Ascending aorta (tissue), 2 donors: ENCODE measurements around the gene CCM2. TPM values are rescaled to one million over a fixed set of nuclear protein-coding genes. Genes with fewer than 3 reads are reported as not detected.

Experiments
- DNase-seq, 2 donors: peaks; one replicate each; pipeline ENCODE4 v3.0.0-alpha.2; 2019; ENCODE audit warnings: low spot score in 2 of 2
- H3K27ac ChIP-seq, 2 donors: fragments of 200-600 bp; sonication (generic); one replicate each; pipeline ENCODE4 v1.5.1; 2016 to 2017; ENCODE audit warnings: mild to moderate bottlenecking in 1 of 2
- H3K27me3 ChIP-seq: fragments of 200-600 bp; sonication (generic); one replicate; pipeline ENCODE4 v1.5.1; 2017
- H3K36me3 ChIP-seq, 2 donors: fragments of 200-600 bp; sonication (generic); one replicate each; pipeline ENCODE4 v1.5.1; 2016
- H3K4me1 ChIP-seq, 2 donors: fragments of 200-600 bp; sonication (generic); one replicate each; pipeline ENCODE4 v1.5.1; 2016 to 2017; ENCODE audit warnings: mild to moderate bottlenecking in 1 of 2
- H3K4me3 ChIP-seq, 2 donors: fragments of 200-600 bp; sonication (generic); one replicate each; pipeline ENCODE4 v1.5.1; 2016 to 2017; ENCODE audit warnings: mild to moderate bottlenecking in 1 of 2
- H3K9me3 ChIP-seq, 2 donors: fragments of 200-600 bp; sonication (generic); one replicate each; pipeline ENCODE4 v1.5.1; 2016
- intact Hi-C: fragments of 100-400 bp; cut with DNase I; formaldehyde crosslinking; loops from one replicate; pipeline ENCODE4 v1.15.1; 2023
- total RNA-seq: library from RNA; depleted of rRNA; stranded (reverse); fragments of >200 nt; gene quantifications from one replicate; pipeline ENCODE4 v1.1.0, GENCODE V29; 2016
- TF ChIP-seq, protein P1 (sequence below), 3 experiments: fragments of 200-600 bp in 2 of 3; fragments of 450-650 bp in 1 of 3; sonication (generic) in 2 of 3; IDR thresholded peaks; one replicate each; pipeline ENCODE4 v1.5.1; 2016 to 2019; ENCODE audit warnings: antibody characterized with exemption in 3 of 3, mild to moderate bottlenecking in 1 of 3, moderate library complexity in 1 of 3

CCM2 gene
- total RNA-seq, 1 donor from 2014 or later = 61.5 TPM

DNA sequence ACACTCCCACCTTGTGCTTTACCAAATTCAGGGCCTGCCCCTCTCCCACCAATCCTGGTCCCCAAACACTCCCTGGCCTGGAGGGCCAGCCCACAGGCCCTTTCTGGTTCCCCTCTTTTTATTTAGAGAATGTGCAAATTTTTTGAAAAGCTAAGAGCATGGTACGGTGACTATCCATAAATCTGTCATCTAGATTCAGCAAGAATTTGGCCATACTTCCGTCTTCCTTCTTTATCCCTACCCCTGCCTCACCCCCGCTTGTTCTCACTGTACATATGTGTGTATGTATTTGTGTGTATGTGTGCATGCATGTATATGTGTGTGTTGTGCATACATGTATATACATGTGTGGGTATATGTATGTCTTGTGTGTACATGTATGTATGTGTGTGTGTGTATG is 119.5 kb downstream of the CCM2 start:
- intact Hi-C loops = loop anchor here (10.0 kb wide), 1 partner anchor 545 kb away; the partner anchor contains the start of gene DDX56
- H3K27ac ChIP-seq = no peak overlapping the region
- no peaks in the 10 kb centered on the region for H3K9me3 ChIP-seq
- DNase-seq = no peak
- TF ChIP-seq, protein P1, sequence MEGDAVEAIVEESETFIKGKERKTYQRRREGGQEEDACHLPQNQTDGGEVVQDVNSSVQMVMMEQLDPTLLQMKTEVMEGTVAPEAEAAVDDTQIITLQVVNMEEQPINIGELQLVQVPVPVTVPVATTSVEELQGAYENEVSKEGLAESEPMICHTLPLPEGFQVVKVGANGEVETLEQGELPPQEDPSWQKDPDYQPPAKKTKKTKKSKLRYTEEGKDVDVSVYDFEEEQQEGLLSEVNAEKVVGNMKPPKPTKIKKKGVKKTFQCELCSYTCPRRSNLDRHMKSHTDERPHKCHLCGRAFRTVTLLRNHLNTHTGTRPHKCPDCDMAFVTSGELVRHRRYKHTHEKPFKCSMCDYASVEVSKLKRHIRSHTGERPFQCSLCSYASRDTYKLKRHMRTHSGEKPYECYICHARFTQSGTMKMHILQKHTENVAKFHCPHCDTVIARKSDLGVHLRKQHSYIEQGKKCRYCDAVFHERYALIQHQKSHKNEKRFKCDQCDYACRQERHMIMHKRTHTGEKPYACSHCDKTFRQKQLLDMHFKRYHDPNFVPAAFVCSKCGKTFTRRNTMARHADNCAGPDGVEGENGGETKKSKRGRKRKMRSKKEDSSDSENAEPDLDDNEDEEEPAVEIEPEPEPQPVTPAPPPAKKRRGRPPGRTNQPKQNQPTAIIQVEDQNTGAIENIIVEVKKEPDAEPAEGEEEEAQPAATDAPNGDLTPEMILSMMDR (IDR thresholded peaks at IDR 0.05) = no peak
- H3K36me3 ChIP-seq = no peaks in the 10 kb centered on the region
- H3K4me3 ChIP-seq = no peak overlapping the region
- H3K27me3 ChIP-seq = no peaks in the 10 kb centered on the region
- no peaks in the 10 kb centered on the region for H3K4me1 ChIP-seq

DNA sequence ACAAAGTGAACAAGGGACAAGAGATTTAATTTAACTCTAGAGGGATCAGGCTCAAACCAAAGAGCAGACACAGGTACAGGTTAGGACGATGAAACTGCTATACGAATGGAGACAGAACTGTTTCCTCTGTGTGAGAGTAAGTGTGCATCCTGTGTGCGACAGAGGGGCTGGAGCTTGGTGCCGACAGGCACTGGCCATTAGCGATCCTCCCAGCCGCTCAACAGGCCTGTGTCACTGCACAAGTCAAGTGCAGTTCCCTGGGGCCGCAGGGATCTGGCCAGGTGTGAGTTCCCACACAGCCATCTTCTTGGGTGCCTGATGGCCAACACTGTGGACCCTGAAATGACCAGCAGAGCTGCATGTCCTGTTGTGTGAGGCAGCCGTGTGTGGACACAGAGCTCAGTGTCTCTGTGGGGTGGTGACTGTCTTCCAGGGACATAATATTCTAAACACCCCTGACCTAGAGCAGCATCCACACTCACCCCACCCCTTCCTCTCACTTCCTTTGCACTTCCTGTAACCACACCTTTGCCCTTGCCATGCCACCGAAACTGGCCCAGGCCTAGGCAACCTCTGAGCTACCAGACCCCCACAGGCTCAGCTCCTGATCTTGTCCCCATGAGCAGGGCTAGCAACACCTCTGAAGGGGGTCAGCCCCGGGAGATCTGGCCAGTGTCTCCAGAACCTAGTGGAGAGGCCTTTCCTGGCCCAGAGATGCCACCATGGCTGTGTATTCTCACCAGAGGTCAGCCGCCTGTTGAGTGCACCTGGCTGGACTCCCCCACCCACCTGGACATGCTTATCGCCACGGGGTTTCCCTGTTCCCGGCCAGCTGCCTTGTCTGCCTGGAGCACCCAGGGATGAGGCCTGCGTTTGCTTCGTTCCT is 123.2 kb downstream of the CCM2 start:
- Histone ChIP-seq H3K36me3 (no peaks in the 10 kb centered on the region), H3K27ac (no peak overlapping the region), H3K9me3 (no peaks in the 10 kb centered on the region), H3K27me3 (no peaks in the 10 kb centered on the region), H3K4me3 (no peak overlapping the region), H3K4me1 (no peaks in the 10 kb centered on the region)
- no peak for DNase-seq
- intact Hi-C loops = no loop called here
- TF ChIP-seq, protein P1 (IDR thresholded peaks at IDR 0.05) = no peak

DNA sequence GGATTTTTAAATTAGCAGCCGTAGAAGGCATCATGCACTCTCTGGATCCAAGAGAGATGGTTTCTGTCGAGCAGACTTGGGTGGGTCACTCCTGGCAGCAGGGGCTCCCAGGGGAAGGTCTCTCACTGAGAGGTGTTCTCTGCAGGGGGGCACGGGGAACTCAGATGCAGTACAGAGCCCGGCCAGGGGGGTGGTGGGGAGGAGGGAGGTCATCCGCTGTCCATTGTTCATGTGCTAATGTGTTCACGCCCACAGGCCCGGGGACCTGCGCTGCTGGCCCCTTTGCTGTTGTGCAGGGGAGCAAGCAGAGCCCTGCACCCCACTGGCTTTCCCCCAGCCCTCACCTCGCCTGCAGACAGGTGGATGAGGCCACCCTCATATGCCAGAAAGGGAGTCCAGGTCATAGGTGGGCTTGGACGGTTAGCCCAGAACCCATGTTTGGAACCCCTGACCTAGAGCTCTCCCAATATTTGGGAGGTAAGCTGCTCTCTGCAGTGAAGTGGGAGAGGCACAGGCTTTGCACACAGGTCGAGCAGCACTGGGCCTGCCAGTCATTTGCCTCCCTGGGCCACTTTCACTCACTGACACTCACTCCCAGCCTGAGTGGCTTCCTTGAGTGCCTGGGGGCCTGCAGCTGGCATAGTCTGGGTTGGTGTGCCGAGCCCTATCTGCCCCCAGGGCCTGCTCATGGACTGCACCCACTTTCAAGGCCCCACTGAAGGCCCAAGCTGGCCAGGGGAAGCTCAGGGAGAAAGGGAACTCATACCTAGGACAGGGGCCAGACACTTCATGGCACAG is 124.1 kb downstream of the CCM2 start:
- Histone ChIP-seq H3K9me3 (no peaks in the 10 kb centered on the region), H3K27ac (no peak overlapping the region), H3K4me3 (no peak overlapping the region), H3K4me1 (no peaks in the 10 kb centered on the region), H3K27me3 (no peaks in the 10 kb centered on the region), H3K36me3 (no peaks in the 10 kb centered on the region)
- TF ChIP-seq, protein P1 (IDR thresholded peaks at IDR 0.05) = no peak
- intact Hi-C loops = no loop called here
- no peak for DNase-seq

DNA sequence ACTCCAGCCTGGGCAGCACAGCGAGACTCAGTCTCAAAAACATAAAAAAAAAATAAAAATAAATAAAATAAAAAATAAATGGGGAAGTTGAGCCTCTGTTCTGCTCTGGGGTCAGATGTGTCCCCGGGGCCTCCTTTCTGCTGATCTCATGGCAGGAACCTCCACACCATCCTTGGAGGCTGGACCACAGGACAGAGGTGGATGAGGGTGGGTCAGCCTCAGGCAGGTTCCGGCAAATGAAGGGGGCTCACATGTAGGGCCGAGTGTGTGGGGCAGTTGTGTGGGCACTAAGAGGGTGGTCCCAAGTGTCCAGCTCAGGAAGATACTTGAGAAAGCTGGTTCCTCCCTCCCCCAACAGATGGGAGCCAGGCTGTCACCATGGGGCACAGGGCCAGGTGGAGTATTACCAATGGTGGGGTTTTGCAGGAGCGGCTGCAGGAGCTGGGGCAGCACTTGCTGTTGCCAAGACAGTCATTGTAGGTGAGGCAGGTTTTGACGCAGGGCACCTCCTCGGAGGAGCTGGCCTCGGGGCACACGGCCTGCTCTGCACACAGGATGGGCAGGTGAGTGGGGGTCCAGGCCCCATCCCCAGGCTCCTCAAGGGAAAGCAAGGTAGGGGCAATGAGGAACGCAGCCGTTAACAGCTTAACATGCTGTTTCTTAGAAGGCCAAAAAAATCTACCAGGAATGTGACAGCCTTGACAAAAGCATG is 125.3 kb downstream of the CCM2 start:
- no peaks in the 10 kb centered on the region for H3K27me3 ChIP-seq
- H3K36me3 ChIP-seq = no peaks in the 10 kb centered on the region
- no peaks in the 10 kb centered on the region for H3K9me3 ChIP-seq
- TF ChIP-seq, protein P1 (IDR thresholded peaks at IDR 0.05) = no peak
- no peak overlapping the region for H3K27ac ChIP-seq
- no peaks in the 10 kb centered on the region for H3K4me1 ChIP-seq
- intact Hi-C loops = no loop called here
- no peak overlapping the region for H3K4me3 ChIP-seq
- no peak for DNase-seq

Other genes starting within 250 kb of the CCM2 start
- 945 TPM for gene PPIA, start 203.5 kb upstream of the CCM2 start, total RNA-seq
- 128 TPM for gene H2AZ2, start 152.1 kb upstream of the CCM2 start, total RNA-seq
- 19.1 TPM for gene PURB, start 114.7 kb upstream of the CCM2 start, total RNA-seq
- gene MYO1G, start 21.2 kb upstream of the CCM2 start, total RNA-seq = 5.9 TPM
- 7.1 TPM for gene NACAD, start 88.8 kb downstream of the CCM2 start, total RNA-seq
- gene TBRG4, start 111.5 kb downstream of the CCM2 start, total RNA-seq = 216 TPM
- 586 TPM for gene RAMP3, start 157.6 kb downstream of the CCM2 start, total RNA-seq